Measurements from ENCODE around the gene NAA25. TPM values are rescaled to one million over a fixed set of nuclear protein-coding genes. Genes with fewer than 3 reads are reported as not detected.

NAA25 gene
- total and polyA plus RNA-seq, 7 donors = 10.9 to 46.5 (median 28.1) TPM

Other genes with a start within 250 kb of the NAA25 start
- gene TMEM116, start 95.6 kb downstream of the NAA25 start, total RNA-seq = 1 to 10 TPM; 3.2 to 7.3 (median 5.8) TPM
- 10 to 100 TPM in 1 of 3 donors, 1 to 10 TPM in 2; 3.9 to 12.5 (median 4.7) TPM for gene TMEM116, start 95.6 kb downstream of the NAA25 start, polyA plus RNA-seq
- 10 to 100 TPM; 15.3 to 24.3 (median 19.6) TPM for gene ERP29, start 95.4 kb downstream of the NAA25 start, total RNA-seq
- 10 to 100 TPM; 26.8 to 38.7 (median 32.4) TPM for gene ERP29, start 95.4 kb downstream of the NAA25 start, polyA plus RNA-seq
- gene TRAFD1, start 16.8 kb upstream of the NAA25 start, total RNA-seq = 10 to 100 TPM; 10.1 to 21.0 (median 18.0) TPM
- gene TRAFD1, start 16.8 kb upstream of the NAA25 start, polyA plus RNA-seq = 10 to 100 TPM in 1 of 3 donors, 1 to 10 TPM in 2; 5.0 to 20.4 (median 9.3) TPM